Ecto neural progenitor cell (in vitro differentiated cells): ENCODE measurements around the gene HCN2.
"Not testable (repeated sequence)": the region's sequence is repeated elsewhere in the genome, so short reads cannot be mapped to it uniquely, and the experiment has no call there.

Experiments
- DNase-seq: peaks from one replicate; pipeline ENCODE4 v3.0.0-alpha.2; 2018; ENCODE audit warnings: low spot score

HCN2 gene

GRCh38 chr19:605061-605971 is 15.6 kb downstream of the HCN2 start:
- not testable (repeated sequence) for DNase-seq

DNA sequence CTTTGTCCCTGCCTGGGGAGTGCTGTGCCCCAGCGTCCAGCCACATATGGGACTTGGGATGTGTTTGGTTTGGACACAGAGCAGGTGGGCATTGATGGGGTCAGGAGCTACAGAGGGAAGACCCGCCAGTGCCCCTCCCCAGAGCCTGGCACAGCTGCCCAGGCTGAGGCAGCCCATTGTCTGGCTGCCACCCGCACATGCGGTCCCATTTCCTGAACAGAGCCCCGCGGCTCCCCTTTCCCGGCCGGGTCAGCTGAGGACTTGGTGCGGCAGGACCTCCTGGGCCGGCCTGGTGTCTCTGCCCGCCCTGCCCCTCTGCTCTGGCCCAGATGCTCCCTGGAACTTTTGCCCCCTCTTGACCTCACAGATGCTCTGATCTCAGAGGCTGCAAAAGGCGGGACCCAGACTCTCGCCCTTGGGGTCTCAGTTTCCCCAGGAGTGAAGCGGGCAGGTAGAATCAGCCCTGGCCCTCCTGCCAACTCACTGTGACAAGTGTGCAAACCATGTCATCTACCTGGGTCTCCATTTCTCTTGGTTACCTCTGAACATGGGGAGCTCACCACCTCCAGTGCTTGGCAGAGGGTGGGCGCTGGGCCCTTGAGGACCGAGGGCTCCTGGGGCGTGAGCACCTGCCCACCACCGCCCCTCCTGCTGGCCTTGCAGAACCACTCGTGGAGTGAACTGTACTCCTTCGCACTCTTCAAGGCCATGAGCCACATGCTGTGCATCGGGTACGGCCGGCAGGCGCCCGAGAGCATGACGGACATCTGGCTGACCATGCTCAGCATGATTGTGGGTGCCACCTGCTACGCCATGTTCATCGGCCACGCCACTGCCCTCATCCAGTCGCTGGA is 17.8 kb downstream of the HCN2 start:
- no peak for DNase-seq

DNA sequence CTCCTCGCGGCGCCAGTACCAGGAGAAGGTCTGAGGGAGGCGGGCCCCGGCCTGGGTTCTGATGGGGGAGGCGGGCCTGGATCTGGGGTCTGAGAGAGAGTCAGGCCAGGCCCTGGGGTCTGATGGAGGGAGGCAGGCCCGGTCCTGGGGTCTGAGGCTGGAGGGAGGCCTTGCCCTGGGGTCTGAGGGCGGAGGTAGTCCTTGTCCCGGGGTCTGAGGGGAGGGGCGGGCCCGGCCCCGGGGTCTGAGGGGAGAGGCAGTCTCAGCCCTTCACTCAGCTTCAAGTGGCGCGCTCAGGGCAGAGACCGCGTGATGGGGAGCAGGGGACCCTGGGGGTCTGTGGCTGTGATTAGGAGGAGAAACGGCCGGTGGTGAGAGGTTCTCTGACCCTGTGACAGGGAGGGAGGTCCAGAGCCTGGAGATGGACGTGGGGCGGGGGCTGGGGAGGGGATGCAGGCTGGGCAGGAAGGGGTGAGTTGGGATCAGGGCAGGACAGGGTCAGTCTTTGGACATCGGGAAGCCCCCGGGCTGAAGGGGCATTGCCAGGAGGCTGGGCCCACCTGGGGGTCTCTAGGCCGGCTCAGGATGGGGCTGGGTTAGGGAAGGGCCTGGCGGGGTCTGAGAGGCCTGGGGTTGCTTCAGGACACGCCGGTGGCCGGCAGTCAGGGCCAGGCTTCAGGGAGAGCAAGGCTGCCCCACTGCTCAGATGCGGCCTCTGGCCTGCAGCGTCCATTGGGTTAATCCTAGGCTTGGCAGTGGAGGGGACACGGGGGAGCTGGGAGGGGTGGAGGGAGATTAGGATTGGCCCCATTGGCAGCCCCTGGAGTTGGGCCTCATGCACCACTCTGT is 18.7 kb downstream of the HCN2 start:
- DNase-seq, result no peak

DNA sequence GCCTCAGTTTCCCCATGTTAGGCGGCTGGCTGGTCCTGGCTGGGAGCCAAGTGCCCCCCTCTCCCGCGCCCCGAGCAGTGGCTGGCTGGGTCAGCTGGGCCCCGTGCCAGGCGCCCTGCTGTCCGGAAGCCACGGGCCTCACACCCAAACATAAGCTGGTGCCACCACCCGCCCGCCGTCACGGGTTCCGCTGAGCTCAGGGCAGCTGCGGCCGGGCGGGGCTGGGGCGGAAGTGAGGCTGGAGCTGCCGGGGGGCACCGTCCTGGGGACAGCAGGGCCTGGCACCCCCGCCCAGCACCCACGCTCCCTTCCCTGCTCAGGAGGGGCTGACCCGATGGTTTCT is 19.3 kb downstream of the HCN2 start:
- DNase-seq, result no peak

- no peak for DNase-seq
Observed at GRCh38 chr19:610071-610800, 20.6 kb downstream of the HCN2 start.

GRCh38 chr19:610801-611480 is 21.3 kb downstream of the HCN2 start:
- no peak for DNase-seq

- no peak for DNase-seq
Observed at GRCh38 chr19:611481-611868, 21.8 kb downstream of the HCN2 start.

DNA sequence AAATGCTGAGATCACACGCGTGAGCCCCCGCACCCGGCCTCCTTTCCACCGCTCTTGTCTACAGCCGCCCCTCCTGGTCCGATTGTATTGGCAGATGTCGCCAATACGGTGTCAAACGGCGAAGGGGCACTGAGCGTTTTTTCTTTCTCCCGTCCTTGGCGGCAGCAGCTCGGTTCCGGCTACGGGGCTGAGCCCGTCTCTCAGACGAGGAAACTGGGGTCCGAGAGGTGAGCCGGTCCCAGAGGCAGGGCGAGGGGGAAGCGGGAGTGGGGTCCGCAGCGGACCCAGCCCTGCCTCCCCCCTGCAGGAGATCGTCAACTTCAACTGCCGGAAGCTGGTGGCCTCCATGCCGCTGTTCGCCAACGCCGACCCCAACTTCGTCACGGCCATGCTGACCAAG is 23.3 kb downstream of the HCN2 start:
- DNase-seq, result no peak

DNA sequence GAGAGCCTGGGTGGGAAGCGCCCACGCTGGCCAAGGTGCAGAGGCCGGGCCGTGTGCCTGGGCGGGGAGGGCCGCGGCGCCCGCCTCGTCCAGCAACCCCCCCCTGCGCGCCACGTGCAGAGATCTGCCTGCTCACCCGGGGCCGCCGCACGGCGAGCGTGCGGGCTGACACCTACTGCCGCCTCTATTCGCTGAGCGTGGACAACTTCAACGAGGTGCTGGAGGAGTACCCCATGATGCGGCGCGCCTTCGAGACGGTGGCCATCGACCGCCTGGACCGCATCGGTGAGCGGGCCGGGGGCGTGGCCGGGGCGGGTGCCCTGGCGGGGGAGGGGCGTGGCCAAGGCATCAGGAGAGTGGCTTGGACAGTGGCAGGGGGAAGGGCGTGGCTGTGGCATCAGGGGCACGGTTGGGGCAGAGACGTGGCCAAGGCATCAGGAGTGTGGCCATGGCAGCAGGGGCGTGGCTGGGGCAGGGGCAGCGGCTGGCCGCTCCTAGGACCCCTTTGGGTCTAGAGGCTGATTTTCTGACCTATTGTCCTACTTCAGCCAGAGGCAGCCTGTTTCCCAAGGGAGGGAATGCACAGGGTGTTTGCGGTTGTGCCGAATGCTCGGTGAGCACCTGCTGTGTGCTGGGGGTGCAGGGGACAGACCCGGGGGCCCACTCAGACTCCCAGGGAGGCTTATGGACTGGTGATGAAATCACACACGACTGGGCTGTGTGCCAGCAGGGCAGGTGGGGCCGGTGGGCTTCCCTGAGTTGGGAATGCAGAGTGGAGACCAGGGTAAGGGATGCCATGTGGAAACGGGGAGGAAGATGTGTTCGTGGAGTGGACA is 24.3 kb downstream of the HCN2 start:
- DNase-seq, result no peak

GRCh38 chr19:615619-616018 is 25.9 kb downstream of the HCN2 start:
- no peak for DNase-seq

GRCh38 chr19:616062-616700 is 26.5 kb downstream of the HCN2 start:
- DNase-seq, result no peak

- no peak for DNase-seq
Observed at GRCh38 chr19:616747-617526, 27.3 kb downstream of the HCN2 start.

DNA sequence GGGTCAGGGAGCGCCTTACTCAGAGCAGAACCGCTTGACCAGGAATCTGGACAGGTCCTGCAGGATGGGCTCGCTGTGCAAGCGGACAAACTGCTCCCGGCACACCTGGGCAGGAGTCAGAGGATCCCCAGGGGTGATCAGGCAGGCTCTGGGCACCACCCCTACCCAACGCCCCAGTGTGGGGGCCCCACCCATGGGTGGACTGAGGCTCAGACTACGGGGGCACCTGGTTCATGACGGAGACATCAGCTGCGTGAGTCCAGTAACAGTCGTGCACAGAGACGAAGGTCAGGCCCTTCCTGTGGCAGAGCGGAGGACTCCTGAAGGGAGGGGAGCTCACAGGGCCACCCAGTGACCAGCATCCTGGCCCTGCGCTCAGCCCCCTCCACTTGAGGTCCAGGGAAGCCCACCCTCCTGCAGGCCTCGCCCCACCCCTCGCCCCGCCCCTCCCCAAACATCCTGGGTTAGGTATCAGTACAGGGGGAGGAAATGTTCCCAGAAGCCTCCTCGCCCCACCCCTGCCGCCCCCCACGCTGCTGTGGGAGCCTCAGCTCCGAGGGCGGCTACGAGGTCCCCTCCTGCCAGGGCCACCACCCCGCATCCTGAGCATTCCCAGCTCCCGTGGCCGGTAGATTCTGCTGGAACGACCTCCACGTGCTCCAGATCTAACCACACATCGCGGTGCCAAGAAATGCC is 28.0 kb downstream of the HCN2 start:
- DNase-seq, result no peak

GRCh38 chr19:618247-618619 is 28.6 kb downstream of the HCN2 start:
- no peak for DNase-seq

DNA sequence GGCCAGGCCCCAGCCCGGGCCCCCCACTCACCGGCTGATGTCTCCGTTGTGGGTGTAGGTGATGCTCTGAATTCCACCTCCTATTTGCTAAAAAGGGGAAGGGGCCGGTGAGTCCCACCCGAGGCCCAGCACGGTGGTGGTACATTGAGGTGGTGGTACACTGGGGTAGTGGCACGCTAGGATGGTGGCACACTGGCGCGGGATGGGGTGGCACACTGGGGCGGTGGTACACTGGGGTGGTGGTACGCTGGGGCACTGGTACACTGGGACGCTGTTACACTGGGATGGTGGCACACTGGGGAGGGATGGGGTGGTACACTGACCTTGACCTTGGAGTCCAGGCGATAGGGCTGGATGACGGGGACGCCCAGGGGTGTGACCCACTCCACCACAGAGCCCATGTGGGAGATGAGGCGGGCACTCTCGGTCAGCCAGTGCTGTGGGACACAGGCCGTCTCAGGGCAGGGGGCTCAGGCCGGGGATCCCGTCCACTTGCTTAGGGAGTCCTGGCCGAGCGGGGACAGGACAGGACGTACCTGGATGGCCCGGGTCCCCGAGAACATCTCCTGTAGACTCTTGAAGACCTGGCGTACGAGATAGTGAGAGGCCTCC is 29.1 kb downstream of the HCN2 start:
- no peak for DNase-seq

DNA sequence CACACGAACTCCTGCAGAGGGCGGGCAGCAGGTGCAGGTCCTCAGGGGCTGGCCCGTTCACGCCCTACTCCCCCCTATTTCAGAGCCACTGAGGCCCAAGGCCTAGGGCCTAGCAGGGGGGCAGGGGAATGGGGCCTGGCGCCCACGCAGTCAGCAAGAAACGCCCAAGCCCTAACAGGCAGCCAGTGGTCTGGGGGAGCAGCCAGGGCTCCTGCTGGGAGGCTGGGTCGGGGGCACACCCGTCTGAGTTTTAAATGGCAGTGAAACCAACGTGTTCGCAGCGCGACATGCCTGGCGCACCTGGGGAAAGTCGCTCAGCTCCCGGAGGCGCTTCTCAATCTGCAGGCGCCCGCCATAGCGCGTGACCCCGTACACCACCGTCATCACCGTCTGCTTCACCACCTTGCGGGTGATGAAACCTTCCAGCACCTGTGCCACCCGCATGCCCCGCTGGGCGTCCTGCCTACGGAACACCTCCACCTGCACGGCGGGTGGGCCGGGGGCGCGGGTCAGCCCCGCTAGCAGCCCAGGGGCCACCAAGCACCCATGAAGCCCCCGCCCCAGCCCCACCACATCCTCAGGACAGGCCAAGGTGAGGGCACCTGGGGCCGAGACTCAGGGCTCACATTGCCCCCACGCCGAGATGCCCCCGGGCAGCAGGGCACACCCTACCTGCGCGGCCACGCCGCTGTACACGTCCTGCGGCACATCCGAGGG is 29.8 kb downstream of the HCN2 start:
- no peak for DNase-seq
